Pancreas (tissue), 10 donors: ENCODE measurements around the gene RPP14. TPM values are rescaled to one million over a fixed set of nuclear protein-coding genes. Genes with fewer than 3 reads are reported as not detected.
A peak's percentile ranks its signal among the peaks of the same experiment; 100 is the strongest.

Source experiments
- ATAC-seq, 4 donors: fragments of 200-7000 bp; cut with Tn5 transposase; one replicate each; pipeline versions ENCODE4 v1.8.0 to v1.9.1; 2020; ENCODE audit warnings: mild to moderate bottlenecking in 4 of 4, moderate library complexity in 4 of 4
- DNase-seq, 6 donors: peaks; one replicate each; pipeline ENCODE4 v3.0.0-alpha.2; 2020
- FAIRE-seq: peaks from 2 replicates; lab custom pipeline; 2012; peaks lifted over from hg19 to GRCh38; lab: Jason Lieb, UNC
- H3K27ac ChIP-seq, 4 donors: fragments of 200-600 bp; sonication (generic); 1 replicate in 3 of 4; 2 replicates in 1 of 4; pipeline versions ENCODE4 v1.5.0 to v1.8.0; 2020
- H3K27me3 ChIP-seq, 4 donors: fragments of 200-600 bp; one replicate each; pipeline ENCODE4 v1.8.0; 2021
- H3K36me3 ChIP-seq, 3 donors: fragments of 200-600 bp; sonication (generic) in 1 of 3; one replicate each; pipeline versions ENCODE4 v1.5.0 to v1.8.0; 2020 to 2021
- H3K4me1 ChIP-seq, 3 donors: fragments of 200-600 bp; one replicate each; pipeline ENCODE4 v1.8.0; 2021
- H3K4me3 ChIP-seq, 4 donors: fragments of 200-600 bp; sonication (generic) in 2 of 4; one replicate each; pipeline versions ENCODE4 v1.5.0 to v1.8.0; 2020 to 2021
- H3K9me3 ChIP-seq, 4 donors: fragments of 200-600 bp; one replicate each; pipeline ENCODE4 v1.8.0; 2021
- CTCF ChIP-seq, 4 donors: fragments of 200-600 bp; sonication (generic) in 3 of 4; IDR thresholded peaks; one replicate each; pipeline versions ENCODE4 v1.5.0 to v1.8.0; 2021; ENCODE audit warnings: antibody characterized with exemption in 4 of 4
- WGBS, 2 donors: extraction: QIAGEN DNeasy Blood & Tissue Kit; methylation state at CpG; one replicate each; pipeline ENCODE4 v1.1.7; 2013; 5-methylcytosine and 5-hydroxymethylcytosine counted together
- intact Hi-C, 3 donors: fragments of 100-400 bp; cut with DNase I; formaldehyde crosslinking; loops; one replicate each; pipeline versions ENCODE4 v1.11.1 to v1.14.2; 2022
- polyA plus RNA-seq, 2 donors: library from polyadenylated mRNA; stranded (reverse); fragments of 200-250 nt; gene quantifications; one replicate each; pipeline ENCODE4 v1.2.3, GENCODE V29; 2013
- total RNA-seq, 6 donors: library from RNA; stranded (reverse); fragmentation: NEBNext Ultra II Directional in 4 of 6; extraction: Animal tissue kit (Norgen Biotek cat#: 25700) in 4 of 6; gene quantifications; one replicate each; pipeline versions ENCODE4 v1.2.1 to v1.2.4, GENCODE V29; 2021 to 2023
- donor health status: healthy with polysubstance abuse.
- donor health status: DM: no; HTN: no; CAD: no; lungs with moderate emphysema.
- donor health status: DM: no; HTN: no; CAD: no.
- donor health status: control.
- donor health status: control.
- donor health status: Bipolar disorder and iron deficiency.
- donor health status: DM: yes; HTN: yes; CAD: no.
- donor health status: DM: no; HTN: no; CAD: no.
- donor health status: DM: no; HTN: no; CAD: no.
- donor health status: DM: yes; HTN: yes; CAD: no.

Gene RPP14
- total and polyA plus RNA-seq, 8 donors: 5.0 to 8.1 (median 6.7) TPM

- intact Hi-C loops: loop anchor here (5.0 to 10.0 kb wide), 3 partner anchors 111 to 116 kb away; no protein-coding TSS in a partner anchor
- H3K4me1 ChIP-seq: no peaks in the 10 kb centered on the region
- H3K36me3 ChIP-seq: no peaks in the 10 kb centered on the region
- H3K4me3 ChIP-seq: no peak overlapping the region
- H3K9me3 ChIP-seq: no peaks in the 10 kb centered on the region
- ATAC-seq: no peak
- no peaks in the 10 kb centered on the region for H3K27me3 ChIP-seq
- FAIRE-seq: no peak
- WGBS, 2 donors: 52 to 60% methylated on average over 3 of the region's 3 CpGs
- no peak for TF ChIP-seq CTCF (IDR thresholded peaks at IDR 0.05)
- DNase-seq: no peak
- H3K27ac ChIP-seq: no peak overlapping the region
Observed at GRCh38 chr3:58298190-58298589, 7.9 kb upstream of the RPP14 start.

GRCh38 chr3:58299075-58299474 lies 7.0 kb upstream of the RPP14 start:
- H3K36me3 ChIP-seq: no peaks in the 10 kb centered on the region
- FAIRE-seq (no peak), ATAC-seq (no peak), DNase-seq (no peak)
- WGBS, 2 donors: 56 to 63% methylated on average over 2 of the region's 2 CpGs
- no peaks in the 10 kb centered on the region for H3K9me3 ChIP-seq
- intact Hi-C loops: loop anchor here (5.0 to 10.0 kb wide), 3 partner anchors 112 to 117 kb away; no protein-coding TSS in a partner anchor
- H3K27ac ChIP-seq: no peak overlapping the region
- no peaks in the 10 kb centered on the region for H3K27me3 ChIP-seq
- H3K4me3 ChIP-seq: no peak overlapping the region
- TF ChIP-seq CTCF (IDR thresholded peaks at IDR 0.05): no peak
- H3K4me1 ChIP-seq: no peaks in the 10 kb centered on the region

GRCh38 chr3:58299839-58300516 lies 6.1 kb upstream of the RPP14 start:
- Histone ChIP-seq H3K27ac (no peak overlapping the region), H3K4me1 (no peaks in the 10 kb centered on the region), H3K36me3 (no peaks in the 10 kb centered on the region), H3K27me3 (no peaks in the 10 kb centered on the region), H3K4me3 (no peak overlapping the region), H3K9me3 (no peaks in the 10 kb centered on the region)
- 12 to 14% methylated on average over 8 of the region's 8 CpGs for whole genome bisulfite sequencing, 2 donors
- intact Hi-C loops: loop anchor here (5.0 to 10.0 kb wide), 4 partner anchors 113 to 298 kb away; no protein-coding TSS in a partner anchor
- DNase-seq (no peak), ATAC-seq (peak in 3 of 4 donors; percentile 60 to 72 (median 69)), FAIRE-seq (no peak)
- peak in 3 of 4 donors; percentile 14 to 40 (median 39) for TF ChIP-seq CTCF (IDR thresholded peaks at IDR 0.05)

- FAIRE-seq: no peak
- DNase-seq: peak in 2 of 6 donors; percentile 12 to 21
- peak in 2 of 4 donors; percentile 12 to 17 for ATAC-seq
- Histone ChIP-seq H3K9me3 (no peaks in the 10 kb centered on the region), H3K36me3 (peaks cover 0 to 26% (median 10%) of the 10 kb centered on the region in 3 donors), H3K27me3 (no peaks in the 10 kb centered on the region), H3K4me1 (peaks cover 8 to 16% (median 15%) of the 10 kb centered on the region in 3 donors), H3K4me3 (peak overlapping the region; percentile 62 to 87 (median 83)), H3K27ac (no peak overlapping the region)
- peak in 2 of 4 donors; percentile 22 to 30 for TF ChIP-seq CTCF (IDR thresholded peaks at IDR 0.05)
- 15 to 19% methylated on average over 10 of the region's 10 CpGs for WGBS, 2 donors
- intact Hi-C loops: no loop called here
Observed at GRCh38 chr3:58307639-58308215, 1.7 kb downstream of the RPP14 start.
